Panc1 (cell line): ENCODE measurements around the gene KRTAP9-2.

Experiments
- CTCF ChIP-seq: fragments of 450-650 bp; IDR thresholded peaks from 2 replicates; pipeline ENCODE4 v1.5.1; 2017; ENCODE audit warnings: mild to moderate bottlenecking
- POLR2AphosphoS5 ChIP-seq: IDR thresholded peaks from 2 replicates; pipeline ENCODE4 v1.6.1; 2012; ENCODE audit warnings: mild to moderate bottlenecking, low read depth, low read length, moderate library complexity
- TCF7L2 ChIP-seq: IDR thresholded peaks from 2 replicates; pipeline ENCODE4 v1.6.1; 2011; ENCODE audit warnings: mild to moderate bottlenecking, low read depth, low read length, inconsistent platforms

- TF ChIP-seq CTCF = no peak
- no peak for TF ChIP-seq POLR2AphosphoS5
- TF ChIP-seq TCF7L2 = no peak
These were observed 48.1 kb upstream of the KRTAP9-2 start for GRCh38 chr17:41178341-41178740.
